Lower leg skin (tissue), 3 donors: ENCODE results near the gene CD52.

Experiments used
- CTCF ChIP-seq, 3 donors: fragments of 450-650 bp; IDR thresholded peaks; one replicate each; pipeline ENCODE4 v1.5.1; 2016; ENCODE audit warnings: antibody characterized with exemption in 3 of 3, mild to moderate bottlenecking in 3 of 3, moderate library complexity in 2 of 3
- POLR2A ChIP-seq, 2 donors: fragments of 450-650 bp; IDR thresholded peaks; one replicate each; pipeline ENCODE4 v1.6.1; 2016 to 2017; ENCODE audit warnings: antibody characterized with exemption in 2 of 2, mild to moderate bottlenecking in 1 of 2, moderate library complexity in 1 of 2

GRCh38 chr1:26340047-26340481 lies 22.3 kb downstream of the CD52 start:
- TF ChIP-seq CTCF (IDR thresholded peaks at IDR 0.05) = no peak
- no peak for TF ChIP-seq POLR2A (IDR thresholded peaks at IDR 0.05)
